NCI-H748 (cell line): ENCODE results near the gene NOL4L.

Source experiments
- DNase-seq: peaks from one replicate; lab custom pipeline; 2025; ENCODE audit not compliant: unreplicated experiment; lab: John Stamatoyannopoulos, UW

NOL4L gene

GRCh38 chr20:32461836-32462600, 123.1 kb downstream of the NOL4L start:
- no peak for DNase-seq

- no peak for DNase-seq
These were observed 124.3 kb downstream of the NOL4L start for GRCh38 chr20:32460683-32461320.

GRCh38 chr20:32460231-32460630, 124.9 kb downstream of the NOL4L start:
- DNase-seq: no peak

GRCh38 chr20:32458837-32459220, 126.3 kb downstream of the NOL4L start:
- no peak for DNase-seq

GRCh38 chr20:32458061-32458836, 126.9 kb downstream of the NOL4L start:
- DNase-seq: no peak

- DNase-seq: no peak
These were observed 127.6 kb downstream of the NOL4L start for GRCh38 chr20:32457479-32457986.

GRCh38 chr20:32456869-32457478, 128.2 kb downstream of the NOL4L start:
- no peak for DNase-seq

- no peak for DNase-seq
These were observed 129.0 kb downstream of the NOL4L start for GRCh38 chr20:32455901-32456701.

GRCh38 chr20:32455171-32455900, 129.8 kb downstream of the NOL4L start:
- no peak for DNase-seq

- no peak for DNase-seq
These were observed 130.7 kb downstream of the NOL4L start for GRCh38 chr20:32454164-32455145.

GRCh38 chr20:32453467-32454163, 131.5 kb downstream of the NOL4L start:
- DNase-seq: no peak

- no peak for DNase-seq
These were observed 132.2 kb downstream of the NOL4L start for GRCh38 chr20:32452776-32453466.

GRCh38 chr20:32451682-32452461, 133.3 kb downstream of the NOL4L start:
- DNase-seq: no peak

GRCh38 chr20:32451340-32451681, 133.8 kb downstream of the NOL4L start:
- DNase-seq: no peak

GRCh38 chr20:32450484-32451061, 134.6 kb downstream of the NOL4L start:
- no peak for DNase-seq

- DNase-seq: no peak
These were observed 135.2 kb downstream of the NOL4L start for GRCh38 chr20:32449890-32450401.
